GM19043 (cell line): Measurements from ENCODE around the gene OTUD6A.
"Not testable (repeated sequence)": the region's sequence is repeated elsewhere in the genome, so short reads cannot be mapped to it uniquely, and the experiment has no call there.

ENCODE experiments used
- ATAC-seq: cut with Tn5 transposase; IDR thresholded peaks from one replicate; pipeline ENCODE4 v1.9.1; 2021; ENCODE audit warnings: low read depth; ENCODE audit not compliant: unreplicated experiment

Gene OTUD6A

DNA sequence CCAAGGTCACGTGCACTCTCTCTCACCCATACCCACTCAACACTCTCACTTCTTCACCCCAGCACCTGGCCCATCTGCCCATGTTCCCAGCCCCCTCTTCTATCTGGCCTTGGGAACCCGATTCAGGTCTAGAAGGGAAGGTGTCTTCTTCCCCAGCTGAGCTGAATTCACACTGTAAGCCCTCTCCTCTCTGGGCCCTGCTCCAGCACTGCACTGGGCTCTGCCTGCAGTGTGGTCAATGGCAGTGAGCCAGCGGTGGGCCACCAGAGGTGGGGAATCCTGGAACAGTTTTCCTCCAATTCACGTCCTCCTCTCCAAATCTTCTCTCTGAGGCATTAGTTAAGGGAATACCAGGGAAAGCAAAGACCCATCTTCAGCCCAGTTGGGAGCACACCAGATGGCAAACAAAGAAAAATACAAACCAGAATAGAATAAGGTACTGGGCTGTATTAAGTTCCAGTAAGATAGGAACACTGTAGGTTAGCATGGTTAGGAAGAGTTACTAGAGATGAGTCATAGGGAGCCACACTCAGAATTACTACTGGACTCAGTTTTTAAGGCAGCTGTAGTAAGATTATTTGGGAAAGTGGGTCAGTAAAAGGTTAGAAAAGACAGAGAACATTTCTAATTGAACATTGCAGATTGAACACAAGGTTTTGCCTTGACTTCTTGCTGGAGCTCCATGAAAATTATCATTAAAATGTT is 17.6 kb upstream of the OTUD6A start:
- no peak for ATAC-seq

DNA sequence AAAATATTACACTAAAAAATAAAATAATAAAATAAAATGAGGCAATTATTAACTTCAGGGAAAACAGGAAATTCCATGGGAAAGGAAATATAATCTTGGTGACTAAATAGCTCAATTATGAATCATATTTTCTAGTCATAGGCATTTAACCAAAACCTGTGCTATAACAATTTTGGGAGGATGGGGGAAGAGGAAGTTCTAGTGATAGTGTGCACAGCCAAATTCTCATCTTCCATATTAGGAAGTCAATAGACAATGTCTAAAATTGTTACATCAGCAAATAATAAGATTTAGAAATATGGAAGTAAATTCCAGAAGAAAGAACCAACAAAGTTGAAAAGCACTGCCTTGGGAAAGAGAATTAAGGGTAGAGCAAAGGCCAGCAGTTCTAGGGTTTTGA is 15.3 kb upstream of the OTUD6A start:
- no peak for ATAC-seq

DNA sequence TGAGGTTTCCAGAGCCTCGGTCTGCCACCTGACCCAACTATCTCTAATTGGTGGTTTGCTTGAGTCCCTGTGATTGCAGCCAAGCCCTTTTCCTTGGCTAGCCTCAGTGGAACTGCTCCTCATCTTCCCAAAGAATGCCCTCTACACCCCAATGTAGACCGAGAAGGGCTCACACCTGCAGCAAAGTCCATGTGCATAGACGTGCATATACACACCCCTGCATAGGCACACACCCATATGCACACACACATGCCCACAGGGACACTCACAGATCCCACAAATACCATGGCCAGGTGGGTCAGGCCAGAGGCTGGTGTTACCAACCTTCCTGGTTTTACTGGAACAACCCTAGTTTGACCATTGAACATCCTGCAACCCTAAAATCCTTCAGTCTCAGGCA is 12.9 kb upstream of the OTUD6A start:
- no peak for ATAC-seq

DNA sequence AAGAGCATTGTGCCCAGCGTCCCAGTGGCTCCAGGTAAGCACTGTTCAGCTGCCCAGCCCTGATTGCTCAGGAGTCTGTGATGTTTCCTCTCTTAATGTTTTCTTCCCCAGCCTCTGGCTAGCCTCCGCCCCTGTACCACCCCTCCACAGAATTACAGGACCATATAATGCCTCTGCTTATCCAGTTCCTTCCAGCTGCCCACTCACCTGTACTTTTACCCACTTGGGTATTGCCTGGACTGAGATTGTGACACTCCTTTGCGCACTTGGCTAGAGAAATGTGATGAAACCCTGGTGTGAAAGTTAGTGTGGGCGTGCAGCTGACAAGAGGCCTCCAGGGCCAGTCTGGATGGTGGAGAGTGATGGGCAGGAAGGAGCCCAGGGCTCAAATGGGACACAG is 12.3 kb upstream of the OTUD6A start, which contains the start of gene AWAT2:
TSS of gene AWAT2 (minus strand) at position 14 of the 400 bp plus-strand sequence. CDS start at position 8, 6 bp downstream.
- no peak for ATAC-seq

DNA sequence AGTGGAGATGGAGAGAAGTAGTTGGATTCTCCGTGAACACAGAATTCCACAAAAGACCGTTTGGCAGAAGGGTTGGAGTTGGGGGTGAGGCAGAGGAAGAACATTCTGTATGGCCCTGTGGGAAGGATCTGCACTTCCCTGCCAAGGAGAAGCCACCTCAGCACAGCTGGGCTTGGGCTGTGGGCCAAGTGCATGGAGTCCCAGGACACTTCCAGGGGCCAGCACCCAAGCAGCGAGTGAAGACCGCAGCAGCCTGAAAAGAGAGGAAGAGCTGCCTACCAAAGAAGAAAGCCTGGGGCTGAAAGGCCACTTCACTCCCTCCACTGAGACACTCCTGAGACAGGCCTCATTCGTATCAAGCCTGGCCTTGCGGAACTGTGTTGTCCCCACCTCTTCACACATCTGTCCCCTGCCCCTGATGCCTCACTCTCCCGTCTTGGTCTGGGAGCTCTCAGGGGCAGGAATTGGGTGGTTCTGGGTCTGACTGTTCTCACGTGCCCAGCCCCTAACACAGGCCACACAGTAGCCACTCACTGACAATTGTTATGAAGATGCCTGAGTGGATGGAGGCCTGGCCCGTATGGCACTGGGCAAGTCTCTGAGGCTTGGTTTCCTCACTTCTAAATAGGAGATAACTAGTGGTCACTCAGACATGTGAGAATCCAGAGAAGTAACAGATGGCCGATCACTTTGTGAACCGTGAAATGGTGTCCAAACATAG is 9.2 kb upstream of the OTUD6A start:
- no peak for ATAC-seq

DNA sequence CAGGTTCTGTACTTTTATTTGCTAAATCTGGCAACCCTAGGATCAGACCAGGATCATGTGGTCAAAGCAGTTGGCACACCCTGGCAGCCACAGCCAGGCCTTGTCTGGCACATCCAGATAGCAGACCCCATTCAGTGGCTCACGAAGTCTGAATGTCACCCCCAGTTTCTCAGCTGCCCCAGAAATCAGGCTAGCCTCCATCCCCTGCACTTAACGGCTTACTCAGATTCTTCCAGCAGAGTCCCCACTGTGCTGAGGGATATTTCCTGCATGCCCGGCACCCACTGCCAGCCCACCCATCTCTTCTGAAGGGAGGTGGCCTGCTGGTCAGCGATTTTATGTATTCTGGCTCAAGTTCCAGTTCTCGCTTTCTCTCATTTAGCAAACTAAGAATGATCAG is 7.9 kb upstream of the OTUD6A start:
- ATAC-seq = no peak

DNA sequence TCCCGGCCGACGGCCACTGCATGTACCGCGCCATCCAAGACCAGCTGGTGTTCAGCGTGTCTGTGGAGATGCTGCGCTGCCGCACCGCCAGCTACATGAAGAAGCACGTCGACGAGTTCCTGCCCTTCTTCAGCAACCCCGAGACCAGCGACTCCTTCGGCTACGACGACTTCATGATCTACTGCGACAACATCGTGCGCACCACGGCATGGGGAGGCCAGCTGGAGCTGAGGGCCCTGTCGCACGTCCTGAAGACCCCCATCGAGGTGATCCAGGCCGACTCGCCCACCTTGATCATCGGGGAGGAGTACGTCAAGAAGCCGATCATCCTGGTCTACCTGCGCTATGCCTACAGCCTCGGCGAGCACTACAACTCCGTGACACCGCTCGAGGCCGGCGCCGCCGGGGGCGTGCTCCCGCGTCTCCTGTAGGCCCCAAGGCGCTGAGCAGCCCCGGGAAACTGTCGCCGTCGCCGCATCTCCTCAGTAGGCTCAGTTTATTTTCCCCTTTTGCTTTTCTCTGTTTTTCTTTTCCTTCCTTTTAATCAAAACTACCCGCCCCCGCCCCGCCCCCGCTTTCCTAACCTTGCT is 799 bp downstream of the OTUD6A start:
- no peak for ATAC-seq

DNA sequence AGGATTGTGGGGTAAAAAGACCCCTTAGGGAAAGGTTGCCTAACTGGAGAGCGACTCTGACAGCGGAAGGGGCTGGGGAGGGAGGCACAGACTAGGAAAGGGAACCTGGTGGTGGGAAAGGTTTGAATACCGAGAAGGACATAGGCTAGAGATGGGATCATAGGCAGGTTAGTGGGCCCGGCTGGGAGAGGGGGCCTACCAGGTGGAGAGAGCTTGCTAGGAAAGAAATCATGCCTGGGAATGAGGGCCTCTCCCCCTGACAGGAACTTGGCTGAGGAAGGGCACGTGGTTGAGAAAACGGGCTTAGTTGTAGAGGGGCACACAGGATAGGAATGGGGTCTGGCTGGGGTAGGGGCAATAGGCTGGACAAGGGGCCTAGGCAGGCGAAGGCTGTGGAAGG is 4.4 kb downstream of the OTUD6A start:
- no peak for ATAC-seq

DNA sequence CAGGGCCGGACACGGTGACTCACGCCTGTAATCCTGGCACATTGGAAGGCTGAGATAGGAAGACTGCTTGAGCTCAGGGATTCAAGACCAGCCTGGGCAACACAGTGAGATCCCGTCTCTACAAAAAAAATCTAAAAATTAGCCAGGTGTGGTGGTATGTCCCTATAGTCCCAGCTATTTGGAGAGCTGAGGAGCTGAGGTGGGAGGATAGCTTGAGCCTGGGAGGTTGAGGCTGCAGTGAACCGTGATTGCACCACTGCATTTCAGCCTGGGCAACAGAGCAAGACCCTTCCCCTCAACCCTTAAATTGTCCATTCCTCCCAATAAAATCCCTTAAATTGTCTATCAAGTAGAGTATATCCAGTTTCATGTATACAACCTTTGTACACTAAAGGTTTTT is 17.0 kb downstream of the OTUD6A start:
- ATAC-seq = no peak

DNA sequence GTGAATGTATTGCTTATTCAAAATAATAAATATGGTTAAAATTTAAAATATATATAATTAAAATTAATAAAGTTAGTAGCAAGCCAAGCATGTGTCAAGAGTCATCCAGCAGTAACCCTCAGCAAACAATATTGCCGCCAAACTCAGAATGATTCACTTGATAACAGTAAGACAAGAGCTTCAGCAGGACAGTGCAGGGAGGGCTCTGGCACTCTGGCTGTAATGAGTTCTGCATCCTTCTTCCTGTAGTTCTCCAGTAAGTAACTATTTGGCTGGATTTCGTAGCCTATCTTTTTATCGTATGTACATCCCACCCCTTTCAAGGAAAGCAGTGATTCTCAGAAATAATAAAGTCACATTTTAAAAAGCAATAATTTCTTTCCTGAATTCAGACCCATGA is 17.6 kb downstream of the OTUD6A start:
- ATAC-seq = no peak

DNA sequence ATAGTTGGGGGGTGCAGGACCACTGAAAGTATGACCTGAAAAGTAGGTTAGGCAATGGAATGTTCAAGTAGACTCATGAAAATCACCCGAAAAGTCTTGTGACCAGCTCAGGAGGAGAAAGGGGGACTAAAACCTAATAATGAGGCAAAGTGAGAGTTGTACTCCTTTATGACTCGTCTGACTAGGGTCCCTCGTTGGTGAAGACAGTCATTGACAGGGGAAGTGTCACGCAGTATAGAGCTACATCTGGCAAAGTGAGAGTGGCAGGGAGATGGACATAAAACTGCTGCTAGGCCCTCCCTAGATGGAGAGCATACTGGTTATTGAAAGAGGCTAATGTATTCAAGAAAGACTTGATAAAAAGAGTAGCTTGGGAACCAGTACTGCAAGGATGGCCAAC is 20.5 kb downstream of the OTUD6A start:
- no peak for ATAC-seq

DNA sequence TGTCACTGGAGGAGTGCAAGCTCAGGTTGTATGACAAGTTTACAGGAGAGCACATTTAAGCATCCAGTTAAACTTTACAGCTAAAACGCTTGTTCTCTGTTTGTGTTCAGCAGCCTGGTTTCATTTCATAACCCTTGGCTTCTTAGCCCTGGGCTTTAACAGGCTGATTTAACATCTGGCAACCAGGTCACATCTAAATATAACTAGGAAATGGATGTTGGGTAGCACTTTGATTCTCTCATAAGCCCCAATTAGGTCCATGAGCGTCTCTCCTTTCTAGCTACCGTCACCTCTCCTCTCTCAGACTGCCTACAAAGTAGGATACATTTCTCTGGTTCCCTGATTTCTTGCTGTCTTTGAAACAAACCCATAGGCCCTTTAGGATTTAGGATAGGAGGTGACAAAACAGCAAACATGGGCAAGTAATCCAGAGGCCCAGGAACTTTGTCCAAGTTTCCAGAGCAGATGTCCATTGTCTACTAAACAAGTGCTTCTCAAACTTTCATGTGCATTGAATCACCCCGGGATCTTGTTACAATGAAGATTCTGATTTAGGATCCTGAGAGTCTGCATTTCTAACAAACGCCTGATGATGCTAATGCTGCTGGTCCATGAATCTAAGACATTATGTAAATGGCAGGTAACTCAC is 22.5 kb downstream of the OTUD6A start:
- no peak for ATAC-seq

DNA sequence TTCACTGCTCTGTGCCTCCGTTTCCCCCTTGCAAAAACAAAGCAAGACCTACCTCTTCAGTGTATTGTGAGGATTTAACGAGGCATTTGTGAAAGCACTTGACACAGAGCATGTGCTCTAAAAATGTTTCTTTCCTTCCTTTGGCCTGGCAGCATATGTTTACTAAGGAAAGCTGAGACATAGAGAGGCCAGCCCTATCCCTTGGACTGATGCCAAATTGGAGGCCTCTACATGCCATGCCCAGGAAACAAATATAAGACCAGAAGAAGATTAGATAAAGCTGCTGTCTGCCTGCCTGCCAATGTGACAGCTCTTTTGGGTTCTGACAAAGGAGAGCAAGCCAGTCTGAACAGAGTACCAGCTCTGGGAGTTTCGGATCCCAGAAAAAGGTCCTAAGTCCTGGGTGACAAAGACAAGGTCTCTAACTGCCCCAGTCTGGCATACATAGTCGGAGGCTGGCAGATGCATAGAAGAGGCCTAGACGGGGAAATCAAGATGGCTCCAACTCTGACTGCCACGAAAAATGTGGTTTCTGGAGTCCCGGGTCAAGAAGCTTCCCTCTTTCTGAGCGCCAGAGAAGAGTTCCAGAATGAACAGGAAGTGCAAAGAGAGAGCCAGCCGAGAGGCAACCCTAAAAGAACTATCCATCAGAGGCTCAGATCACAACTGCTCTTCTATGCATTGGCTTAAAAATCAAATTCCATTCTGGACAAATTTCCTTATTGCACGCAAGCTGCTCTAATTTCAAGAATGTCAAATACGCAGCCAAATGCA is 25.8 kb downstream of the OTUD6A start:
- no peak for ATAC-seq

DNA sequence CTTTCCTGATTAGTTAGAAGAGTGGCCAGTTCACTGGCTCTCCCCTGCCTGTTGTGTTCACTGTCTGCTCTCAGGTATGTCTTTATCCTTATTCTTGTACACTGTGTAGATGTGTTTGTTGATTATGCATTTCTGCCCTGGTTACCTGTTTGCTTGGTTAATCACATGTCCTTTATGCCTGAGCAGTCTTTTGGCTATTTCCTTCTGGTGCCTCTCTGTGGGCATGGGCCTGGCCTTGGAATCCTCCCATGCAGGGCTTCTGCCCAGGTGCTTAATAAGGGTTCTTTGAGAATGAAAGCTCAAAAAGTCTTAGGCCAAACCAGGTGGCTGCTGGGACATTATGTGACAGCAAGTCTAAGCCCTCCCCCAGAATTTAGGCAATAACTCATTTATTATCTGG is 26.5 kb downstream of the OTUD6A start:
- no peak for ATAC-seq

DNA sequence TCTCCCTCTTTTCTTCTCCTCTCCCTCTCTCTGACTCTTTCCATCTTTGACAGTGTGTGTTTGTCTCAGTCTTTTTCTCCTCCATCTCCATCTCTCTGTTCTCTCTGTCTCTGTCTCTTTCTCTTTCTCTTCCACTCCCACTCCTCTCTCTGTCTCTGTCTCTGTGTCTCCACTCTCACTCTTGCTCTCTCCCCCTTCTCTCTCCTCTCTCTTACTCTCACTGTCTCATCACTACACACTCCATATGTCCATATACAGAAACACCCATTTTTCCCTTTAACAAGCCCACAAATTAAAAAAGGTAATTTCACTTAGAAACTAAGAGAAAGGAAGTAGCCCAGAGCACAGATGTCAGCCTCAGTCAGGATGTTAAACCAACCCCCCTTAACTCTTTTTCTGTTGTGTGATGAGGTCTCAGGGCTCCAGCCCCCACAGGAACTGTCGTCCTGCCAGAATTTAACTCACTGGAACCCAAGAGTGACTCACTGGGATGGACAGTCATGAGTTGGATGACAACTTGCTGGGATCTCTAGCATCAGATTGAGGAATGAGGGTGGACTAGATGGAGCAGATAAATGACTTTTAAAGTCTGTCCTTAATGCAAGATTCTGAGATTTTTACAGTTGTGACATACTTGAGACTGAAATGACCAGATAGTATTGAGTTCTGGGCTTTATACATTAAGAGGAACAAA is 27.5 kb downstream of the OTUD6A start:
- ATAC-seq = no peak

DNA sequence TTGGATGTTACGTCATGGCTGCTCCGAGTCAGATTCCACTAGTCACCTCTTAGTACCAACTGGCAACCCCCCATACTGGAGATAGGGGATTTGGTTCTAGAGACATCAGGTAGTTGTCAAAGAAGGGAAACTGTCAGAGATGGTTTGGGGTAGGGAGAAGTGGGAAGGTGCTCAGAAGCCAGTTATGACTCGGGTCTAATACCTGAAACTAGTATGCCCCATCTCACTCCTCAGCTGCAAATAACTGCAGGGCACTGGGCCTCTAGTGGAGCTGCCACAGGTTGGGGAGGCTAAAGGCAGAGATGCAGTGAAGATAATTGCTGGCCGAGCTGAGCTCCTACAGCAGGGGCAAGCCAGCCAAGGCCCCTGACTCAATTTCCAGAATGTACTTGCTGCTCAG is 30.0 kb downstream of the OTUD6A start:
- ATAC-seq = no peak

DNA sequence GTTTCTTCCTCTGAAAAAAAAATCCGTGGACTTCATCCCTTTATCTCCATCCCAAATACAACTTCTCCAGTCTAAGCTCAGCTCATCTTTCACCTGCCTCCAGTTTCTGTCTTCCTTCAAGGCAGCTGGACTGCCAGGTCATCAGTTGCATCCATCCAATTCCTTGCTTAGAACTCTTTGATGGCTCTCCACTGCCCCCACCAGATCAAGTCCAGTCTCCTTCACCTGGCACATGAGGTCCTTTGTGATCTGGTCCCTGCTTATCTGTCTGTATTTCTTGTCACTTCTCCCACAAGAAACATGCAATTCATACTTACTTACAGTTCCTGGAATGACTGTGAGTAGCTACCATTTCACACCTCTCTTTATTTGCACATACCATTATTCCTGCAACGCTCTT is 33.8 kb downstream of the OTUD6A start:
- no peak for ATAC-seq

DNA sequence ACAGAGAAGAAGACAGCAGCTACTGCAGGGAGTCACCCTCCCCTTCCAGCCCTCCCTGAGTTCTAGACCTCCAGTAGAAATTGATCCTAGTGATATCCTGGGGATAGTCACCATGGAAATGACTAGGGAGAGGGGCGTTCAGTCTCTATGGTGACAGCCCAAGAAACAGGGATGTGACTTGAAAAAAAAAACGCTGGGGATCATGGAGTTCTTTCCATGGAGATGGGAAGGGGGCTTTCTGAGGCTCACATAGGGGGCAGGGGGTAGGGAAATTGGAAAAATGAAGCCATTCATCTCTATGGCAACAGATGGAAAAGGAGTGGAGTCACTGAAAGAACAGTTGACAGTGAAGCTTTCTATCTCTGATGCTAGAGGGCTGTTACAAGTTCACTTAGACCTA is 43.0 kb downstream of the OTUD6A start:
- ATAC-seq = no peak

DNA sequence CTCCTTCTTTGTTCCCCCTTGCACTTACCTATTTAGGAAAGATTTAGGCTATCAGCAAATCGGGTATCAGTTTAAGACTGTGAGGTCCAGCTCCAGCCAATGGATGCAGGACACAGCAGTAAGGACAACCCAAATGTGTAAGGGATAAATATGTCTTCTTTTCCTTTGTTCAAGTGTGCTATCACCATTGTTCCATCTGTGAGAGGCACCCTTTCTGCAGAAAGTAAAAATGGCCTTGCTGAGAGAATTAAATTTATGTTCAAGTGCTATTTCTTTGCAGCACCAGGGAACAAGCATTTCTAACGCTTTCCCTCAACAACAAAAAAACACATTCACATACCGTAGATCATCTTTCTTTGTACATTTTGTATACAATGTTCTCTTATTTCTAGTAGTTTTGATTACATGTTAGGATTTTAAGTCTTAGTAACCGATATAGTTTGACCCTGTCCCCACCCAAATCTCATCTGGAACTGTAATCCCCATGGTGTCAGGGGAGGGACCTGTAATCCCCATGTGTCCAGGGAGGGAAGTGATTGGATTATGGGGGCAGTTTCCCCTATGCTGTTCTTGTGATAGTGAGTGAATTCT is 49.3 kb downstream of the OTUD6A start:
- not testable (repeated sequence) for ATAC-seq
